ENCODE data around the gene ABTB2.

- TF ChIP-seq ZNF589 (CRISPR knock-in tag; IDR thresholded peaks at IDR 0.05; ENCODE audit: low read depth) (no peak), RAD21 (CRISPR knock-in tag; conservative IDR thresholded peaks at IDR 0.05 in 1 of 2, IDR thresholded peaks at IDR 0.05 in 1 of 2) (no peak), ZNF76 (CRISPR knock-in tag; IDR thresholded peaks at IDR 0.05; ENCODE audit: borderline replicate concordance) (no peak), RBFOX2 (IDR thresholded peaks at IDR 0.05; ENCODE audit: low read depth, low read length) (no peak), ZNF408 (CRISPR knock-in tag; IDR thresholded peaks at IDR 0.05; ENCODE audit: low read depth) (no peak), HOXB6 (CRISPR knock-in tag; IDR thresholded peaks at IDR 0.05; ENCODE audit: borderline replicate concordance) (no peak), ZBTB40 (IDR thresholded peaks at IDR 0.05) (no peak), ZBTB40 (CRISPR knock-in tag; IDR thresholded peaks at IDR 0.05) (no peak), MGA (IDR thresholded peaks at IDR 0.05) (no peak), ARNT (IDR thresholded peaks at IDR 0.05) (no peak), MXI1 (IDR thresholded peaks at IDR 0.05; ENCODE audit: low read depth, low read length) (no peak), ZFP36 (IDR thresholded peaks at IDR 0.05; ENCODE audit: low read depth, low read length, partially characterized antibody) (no peak)
Observed at GRCh38 chr11:34317666-34318065, 40.1 kb downstream of the ABTB2 start.

All from K562 (cell line).